Measurements from ENCODE around the gene OLIG2. TPM values are rescaled to one million over a fixed set of nuclear protein-coding genes. Genes with fewer than 3 reads are reported as not detected.

OLIG2 gene
- total RNA-seq, 4 donors from 2014 or later, result not detected

DNA sequence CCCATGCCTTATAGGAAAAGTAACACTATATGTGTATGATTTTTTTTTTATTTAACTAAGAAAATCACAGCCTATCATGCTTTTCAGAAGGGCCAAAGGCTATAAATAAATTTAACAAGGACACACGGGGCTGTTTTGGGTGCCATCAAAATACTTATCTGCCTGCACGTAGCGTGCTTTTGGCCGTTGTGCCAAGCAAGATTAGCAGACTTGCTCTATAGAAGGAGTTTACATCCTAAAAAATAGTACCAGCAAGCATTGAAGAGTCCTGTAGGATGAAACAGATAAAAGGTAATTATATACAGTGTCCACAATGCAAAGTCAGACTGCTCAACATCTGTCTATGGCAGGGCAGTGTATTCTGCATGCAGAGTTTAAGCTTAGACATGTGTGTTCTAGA lies 47.9 kb downstream of the OLIG2 start:
- Histone ChIP-seq H3K27ac (no peak overlapping the region), H3K9me3 (no peaks in the 10 kb centered on the region), H3K36me3 (no peaks in the 10 kb centered on the region), H3K4me3 (no peak overlapping the region), H3K4me1 (peaks cover 25% of the 10 kb centered on the region), H3K27me3 (peaks cover 93% of the 10 kb centered on the region)
- WGBS, result 67% methylated on average over 4 of the region's 4 CpGs
- no peak for DNase-seq (ENCODE audit: low spot score in 2 of 2)
- TF ChIP-seq POLR2AphosphoS5 (IDR thresholded peaks at IDR 0.05), result no peak

DNA sequence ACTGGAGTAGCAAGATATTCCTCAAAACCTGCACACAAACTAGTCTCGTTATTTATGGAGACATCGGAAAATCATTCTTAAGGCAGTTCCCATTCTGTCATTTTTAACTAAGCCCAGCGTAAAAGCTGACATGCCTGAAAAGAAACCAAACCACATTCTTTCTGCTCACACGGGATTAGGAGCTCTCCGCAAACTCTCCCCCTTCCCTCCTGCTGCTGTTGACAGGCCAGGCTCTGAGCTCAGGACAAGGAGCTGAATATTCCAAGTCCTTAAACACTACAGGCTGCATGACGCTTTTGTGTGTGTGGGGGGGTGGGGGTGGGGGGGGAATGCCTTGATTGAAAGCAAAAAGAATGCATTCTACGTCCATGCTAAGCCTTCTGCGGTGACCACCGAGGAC lies 49.4 kb downstream of the OLIG2 start:
- H3K9me3 ChIP-seq, result no peaks in the 10 kb centered on the region
- no peaks in the 10 kb centered on the region for H3K36me3 ChIP-seq
- whole genome bisulfite sequencing, result 50% methylated on average over 9 of the region's 9 CpGs
- TF ChIP-seq POLR2AphosphoS5 (IDR thresholded peaks at IDR 0.05), result no peak
- TF ChIP-seq EP300 (IDR thresholded peaks at IDR 0.05), result no peak
- no peak for TF ChIP-seq POLR2A (IDR thresholded peaks at IDR 0.05)
- TF ChIP-seq, protein P1, sequence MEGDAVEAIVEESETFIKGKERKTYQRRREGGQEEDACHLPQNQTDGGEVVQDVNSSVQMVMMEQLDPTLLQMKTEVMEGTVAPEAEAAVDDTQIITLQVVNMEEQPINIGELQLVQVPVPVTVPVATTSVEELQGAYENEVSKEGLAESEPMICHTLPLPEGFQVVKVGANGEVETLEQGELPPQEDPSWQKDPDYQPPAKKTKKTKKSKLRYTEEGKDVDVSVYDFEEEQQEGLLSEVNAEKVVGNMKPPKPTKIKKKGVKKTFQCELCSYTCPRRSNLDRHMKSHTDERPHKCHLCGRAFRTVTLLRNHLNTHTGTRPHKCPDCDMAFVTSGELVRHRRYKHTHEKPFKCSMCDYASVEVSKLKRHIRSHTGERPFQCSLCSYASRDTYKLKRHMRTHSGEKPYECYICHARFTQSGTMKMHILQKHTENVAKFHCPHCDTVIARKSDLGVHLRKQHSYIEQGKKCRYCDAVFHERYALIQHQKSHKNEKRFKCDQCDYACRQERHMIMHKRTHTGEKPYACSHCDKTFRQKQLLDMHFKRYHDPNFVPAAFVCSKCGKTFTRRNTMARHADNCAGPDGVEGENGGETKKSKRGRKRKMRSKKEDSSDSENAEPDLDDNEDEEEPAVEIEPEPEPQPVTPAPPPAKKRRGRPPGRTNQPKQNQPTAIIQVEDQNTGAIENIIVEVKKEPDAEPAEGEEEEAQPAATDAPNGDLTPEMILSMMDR (IDR thresholded peaks at IDR 0.05), result no peak
- peaks cover 20% of the 10 kb centered on the region for H3K4me1 ChIP-seq
- DNase-seq (ENCODE audit: low spot score in 2 of 2), result no peak
- H3K4me3 ChIP-seq, result no peak overlapping the region
- peaks cover 83% of the 10 kb centered on the region for H3K27me3 ChIP-seq
- H3K27ac ChIP-seq, result no peak overlapping the region

DNA sequence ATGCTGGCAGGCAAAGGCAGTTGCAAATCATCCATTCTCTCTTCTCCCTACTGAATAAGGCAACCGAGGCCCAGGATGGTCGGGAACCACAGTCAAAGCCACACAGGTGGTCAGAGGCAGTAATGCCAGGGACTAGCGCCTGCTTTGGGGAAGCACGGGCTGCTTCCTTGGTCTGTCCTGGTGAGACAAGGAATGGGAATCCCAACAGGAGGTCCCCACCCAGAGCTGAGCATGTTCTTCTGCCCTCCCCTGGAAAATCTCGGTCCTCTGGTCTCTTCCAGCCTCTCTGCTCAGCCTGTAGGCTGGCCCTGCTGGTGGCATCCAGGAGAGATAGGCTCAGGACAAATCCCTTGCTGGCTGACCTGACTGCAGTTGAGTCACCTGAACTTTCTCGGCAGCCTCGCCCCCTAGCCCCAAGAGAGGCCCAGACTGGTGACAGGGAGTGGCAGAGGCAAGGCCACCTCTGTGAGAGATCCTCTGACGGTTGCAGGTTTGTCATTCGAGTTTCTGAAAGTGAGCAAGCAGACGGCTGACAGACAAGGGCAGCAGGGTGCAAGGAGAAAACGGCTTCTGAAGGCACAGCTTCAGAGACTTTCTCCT lies 50.0 kb downstream of the OLIG2 start:
- DNase-seq (ENCODE audit: low spot score in 2 of 2), result no peak
- Histone ChIP-seq H3K9me3 (no peaks in the 10 kb centered on the region), H3K36me3 (no peaks in the 10 kb centered on the region), H3K4me3 (no peak overlapping the region), H3K4me1 (peaks cover 14% of the 10 kb centered on the region), H3K27me3 (peaks cover 77% of the 10 kb centered on the region), H3K27ac (no peak overlapping the region)
- 75% methylated on average over 6 of the region's 11 CpGs for WGBS
- TF ChIP-seq POLR2AphosphoS5 (IDR thresholded peaks at IDR 0.05) (no peak), EP300 (IDR thresholded peaks at IDR 0.05) (no peak), POLR2A (IDR thresholded peaks at IDR 0.05) (no peak)
- TF ChIP-seq, protein P1 (IDR thresholded peaks at IDR 0.05), result no peak

DNA sequence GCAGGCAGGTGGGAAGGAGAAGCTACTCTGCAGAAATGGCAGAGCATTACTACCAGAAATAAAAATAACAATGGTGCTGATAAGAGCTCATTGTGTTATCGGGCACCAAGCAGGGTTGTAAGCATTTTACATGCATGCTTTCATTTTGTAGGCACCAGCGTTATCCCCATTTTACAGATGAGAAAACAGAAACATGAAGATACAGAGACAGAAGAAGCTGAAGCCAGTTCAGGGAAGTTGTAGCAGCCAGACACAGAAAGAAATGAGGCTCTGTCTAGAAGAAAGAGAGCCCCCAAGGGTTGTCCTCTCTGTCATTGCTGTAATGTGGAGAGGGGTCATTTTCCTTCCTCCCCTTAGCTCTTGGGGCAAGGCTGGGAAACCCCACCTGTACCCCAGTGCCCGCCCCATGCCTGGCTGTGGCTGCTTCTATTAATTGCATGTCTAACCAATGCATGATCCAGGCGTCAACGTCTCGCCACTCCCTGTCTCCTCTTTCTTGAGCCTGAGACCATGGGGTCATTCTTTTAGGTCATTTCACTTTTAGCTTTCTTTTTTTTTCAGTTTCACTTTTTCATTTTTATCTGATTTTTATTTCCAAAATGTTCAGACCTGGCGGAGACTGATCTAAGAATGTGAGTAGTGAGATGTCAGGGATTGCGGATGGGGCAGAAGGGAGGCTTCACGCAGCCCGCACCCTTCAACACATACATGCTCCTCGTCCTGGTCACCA lies 51.0 kb downstream of the OLIG2 start:
- Histone ChIP-seq H3K4me3 (no peak overlapping the region), H3K36me3 (no peaks in the 10 kb centered on the region), H3K27ac (no peak overlapping the region), H3K9me3 (no peaks in the 10 kb centered on the region), H3K4me1 (peaks cover 4% of the 10 kb centered on the region), H3K27me3 (peaks cover 66% of the 10 kb centered on the region)
- no peak for TF ChIP-seq POLR2A (IDR thresholded peaks at IDR 0.05)
- TF ChIP-seq, protein P1 (IDR thresholded peaks at IDR 0.05), result no peak
- no peak for TF ChIP-seq POLR2AphosphoS5 (IDR thresholded peaks at IDR 0.05)
- no peak for TF ChIP-seq EP300 (IDR thresholded peaks at IDR 0.05)
- WGBS, result 88% methylated on average over 11 of the region's 11 CpGs
- no peak for DNase-seq (ENCODE audit: low spot score in 2 of 2)

Other genes with a start within 250 kb of the OLIG2 start
- gene OLIG1, start 44.2 kb downstream of the OLIG2 start, total RNA-seq, result under 1 TPM in 1 of 4 donors, not detected in 3; 0.42 TPM
- 1 to 10 TPM; 3.3 to 6.5 (median 3.8) TPM for gene IFNAR2, start 204.0 kb downstream of the OLIG2 start, total RNA-seq
- 10 to 100 TPM; 20.7 to 28.1 (median 23.4) TPM for gene IL10RB, start 240.4 kb downstream of the OLIG2 start, total RNA-seq